ENCODE measurements around the gene DTX4. TPM values are rescaled to one million over a fixed set of nuclear protein-coding genes. Genes with fewer than 3 reads are reported as not detected.

DTX4 gene
- total RNA-seq, 1 experiment from 2014 or later = 1.9 TPM

GRCh38 chr11:59137190-59137589 is 34.7 kb upstream of the DTX4 start:
- no peak overlapping the region for H3K4me3 ChIP-seq (ENCODE audit: low read depth, low read length, poor library complexity, severe bottlenecking)
- peaks cover 5% of the 10 kb centered on the region for H3K9me3 ChIP-seq (ENCODE audit: low read depth, low read length, poor library complexity, severe bottlenecking)
- peaks cover 8% of the 10 kb centered on the region for H3K4me1 ChIP-seq (ENCODE audit: insufficient read depth, low read length, poor library complexity, severe bottlenecking)
- no peak overlapping the region for H3K27ac ChIP-seq (ENCODE audit: low read depth, low read length, poor library complexity, severe bottlenecking)
- H3K27me3 ChIP-seq (replicated peaks; ENCODE audit: insufficient read depth, low read depth, low read length, poor library complexity) = no peaks in the 10 kb centered on the region
- no TSS peak for BruUV-seq (replicated peaks)
- ChIA-PET CTCF (interaction anchor here (0.6 kb wide), 1 partner anchor 35 kb away, joined by 3 read pairs; no protein-coding TSS in a partner anchor), POLR2A (ENCODE audit: low non-redundant PET) (no interaction called here)
- H3K36me3 ChIP-seq (ENCODE audit: insufficient read depth, low read length, poor library complexity, severe bottlenecking) = no peaks in the 10 kb centered on the region
- intact Hi-C loops (cut with micrococcal nuclease; ENCODE audit: unreplicated experiment) = loop anchor here (5.0 to 10.0 kb wide), 3 partner anchors 182 to 485 kb away; no protein-coding TSS in a partner anchor
- DNase-seq (ENCODE audit: low spot score) = no peak
- no peak for TF ChIP-seq CTCF (conservative IDR thresholded peaks at IDR 0.05; ENCODE audit: low read depth, low read length)
- no peak for TF ChIP-seq EZH2 (IDR thresholded peaks at IDR 0.05; ENCODE audit: borderline replicate concordance, low read depth, low read length, poor library complexity, severe bottlenecking)

GRCh38 chr11:59138643-59139042 is 33.3 kb upstream of the DTX4 start:
- H3K36me3 ChIP-seq (ENCODE audit: insufficient read depth, low read length, poor library complexity, severe bottlenecking) = no peaks in the 10 kb centered on the region
- TF ChIP-seq CTCF (conservative IDR thresholded peaks at IDR 0.05; ENCODE audit: low read depth, low read length) = no peak
- TF ChIP-seq EZH2 (IDR thresholded peaks at IDR 0.05; ENCODE audit: borderline replicate concordance, low read depth, low read length, poor library complexity, severe bottlenecking) = no peak
- BruUV-seq (replicated peaks) = no TSS peak
- DNase-seq (ENCODE audit: low spot score) = no peak
- POLR2A ChIA-PET (ENCODE audit: low non-redundant PET) = no interaction called here
- CTCF ChIA-PET = no interaction called here
- no peaks in the 10 kb centered on the region for H3K9me3 ChIP-seq (ENCODE audit: low read depth, low read length, poor library complexity, severe bottlenecking)
- H3K4me1 ChIP-seq (ENCODE audit: insufficient read depth, low read length, poor library complexity, severe bottlenecking) = peaks cover 9% of the 10 kb centered on the region
- no peaks in the 10 kb centered on the region for H3K27me3 ChIP-seq (replicated peaks; ENCODE audit: insufficient read depth, low read depth, low read length, poor library complexity)
- H3K27ac ChIP-seq (ENCODE audit: low read depth, low read length, poor library complexity, severe bottlenecking) = no peak overlapping the region
- intact Hi-C loops (cut with micrococcal nuclease; ENCODE audit: unreplicated experiment) = loop anchor here (5.0 to 10.0 kb wide), 3 partner anchors 184 to 486 kb away; no protein-coding TSS in a partner anchor
- no peak overlapping the region for H3K4me3 ChIP-seq (ENCODE audit: low read depth, low read length, poor library complexity, severe bottlenecking)

GRCh38 chr11:59141191-59141590 is 30.7 kb upstream of the DTX4 start:
- Histone ChIP-seq H3K4me3 (ENCODE audit: low read depth, low read length, poor library complexity, severe bottlenecking) (no peak overlapping the region), H3K4me1 (ENCODE audit: insufficient read depth, low read length, poor library complexity, severe bottlenecking) (peaks cover 22% of the 10 kb centered on the region), H3K36me3 (ENCODE audit: insufficient read depth, low read length, poor library complexity, severe bottlenecking) (no peaks in the 10 kb centered on the region), H3K9me3 (ENCODE audit: low read depth, low read length, poor library complexity, severe bottlenecking) (no peaks in the 10 kb centered on the region), H3K27ac (ENCODE audit: low read depth, low read length, poor library complexity, severe bottlenecking) (no peak overlapping the region), H3K27me3 (replicated peaks; ENCODE audit: insufficient read depth, low read depth, low read length, poor library complexity) (no peaks in the 10 kb centered on the region)
- ChIA-PET CTCF (interaction anchor here (1.7 kb wide), 1 partner anchor 17 kb away, joined by 13 read pairs; no protein-coding TSS in a partner anchor), POLR2A (ENCODE audit: low non-redundant PET) (no interaction called here)
- intact Hi-C loops (cut with micrococcal nuclease; ENCODE audit: unreplicated experiment) = no loop called here
- no peak for TF ChIP-seq EZH2 (IDR thresholded peaks at IDR 0.05; ENCODE audit: borderline replicate concordance, low read depth, low read length, poor library complexity, severe bottlenecking)
- TF ChIP-seq CTCF (conservative IDR thresholded peaks at IDR 0.05; ENCODE audit: low read depth, low read length) = no peak
- BruUV-seq (replicated peaks) = no TSS peak
- DNase-seq (ENCODE audit: low spot score) = no peak
